Frontal cortex (tissue), 4 donors: ENCODE measurements around the gene CLCN5. TPM values are rescaled to one million over a fixed set of nuclear protein-coding genes. Genes with fewer than 3 reads are reported as not detected.
A peak's percentile ranks its signal among the peaks of the same experiment; 100 is the strongest.

ENCODE experiments used
- DNase-seq, 2 donors: peaks; one replicate each; pipeline ENCODE4 v3.0.0; 2012; ENCODE audit warnings: low spot score in 2 of 2
- FAIRE-seq: peaks from 2 replicates; lab custom pipeline; 2012; peaks lifted over from hg19 to GRCh38; lab: Jason Lieb, UNC
- small RNA-seq: library from RNA; depleted of rRNA; stranded (forward); fragments of <200 nt; gene quantifications from one replicate; pipeline ENCODE3, GENCODE V24; 2014
- total RNA-seq: library from RNA; depleted of rRNA; stranded (reverse); fragments of >200 nt; gene quantifications from one replicate; pipeline ENCODE4 v1.2.3, GENCODE V29; 2014
- donor health status: control.
- donor health status: control.
- donor health status: control.

CLCN5 gene
- total RNA-seq, 1 donor from 2014 or later = 4.1 TPM

- FAIRE-seq = no peak
Measured at GRCh38 chrX:50117476-50117875, 195.1 kb downstream of the CLCN5 start.

GRCh38 chrX:50125480-50125879 is 203.1 kb downstream of the CLCN5 start:
- no peak for DNase-seq
- FAIRE-seq = no peak

More at GRCh38 chrX:50117476-50117875, 195.1 kb downstream of the CLCN5 start:
- no peak for DNase-seq

GRCh38 chrX:50147972-50148371 is 225.6 kb downstream of the CLCN5 start:
- DNase-seq = no peak
- FAIRE-seq = no peak

Small RNA genes lying within 50 kb of the gene (small RNA-seq; reads per million reads assigned to genes)
- gene MIR188 (not detected), gene MIR362 (0.74 reads per million, percentile 55 among the genes with 10 or more reads in this experiment), gene MIR500A (30.7 reads per million, percentile 97 among the genes with 10 or more reads in this experiment), gene MIR500B (0.15 reads per million), gene MIR501 (16.6 reads per million, percentile 96 among the genes with 10 or more reads in this experiment), gene MIR502 (0.56 reads per million, percentile 44 among the genes with 10 or more reads in this experiment), gene MIR532 (34.6 reads per million, percentile 97 among the genes with 10 or more reads in this experiment), gene MIR660 (17.4 reads per million, percentile 96 among the genes with 10 or more reads in this experiment), gene RNU6-421P (not detected)

Other genes with a start within 250 kb of the CLCN5 start
- 0.41 TPM for gene PAGE1, start 226.6 kb upstream of the CLCN5 start, total RNA-seq
- gene PAGE4, start 93.3 kb upstream of the CLCN5 start, total RNA-seq = not detected
- gene USP27X, start 43.1 kb upstream of the CLCN5 start, total RNA-seq = 15.9 TPM